OCI-LY3 (cell line): ENCODE results near the gene MRTFA.

Experiments used
- CTCF ChIP-seq: fragments of 200-600, 300-600 bp; sonication (generic); IDR thresholded peaks from 2 replicates; pipeline ENCODE4 v1.5.1; 2014; ENCODE audit warnings: antibody characterized with exemption, low read length, low read depth
- EZH2phosphoT487 ChIP-seq: fragments of 200-600 bp; shearing (Covaris generic); IDR thresholded peaks from 2 replicates; pipeline ENCODE4 v1.6.1; 2018; ENCODE audit warnings: antibody characterized with exemption, mixed run types, low read depth

DNA sequence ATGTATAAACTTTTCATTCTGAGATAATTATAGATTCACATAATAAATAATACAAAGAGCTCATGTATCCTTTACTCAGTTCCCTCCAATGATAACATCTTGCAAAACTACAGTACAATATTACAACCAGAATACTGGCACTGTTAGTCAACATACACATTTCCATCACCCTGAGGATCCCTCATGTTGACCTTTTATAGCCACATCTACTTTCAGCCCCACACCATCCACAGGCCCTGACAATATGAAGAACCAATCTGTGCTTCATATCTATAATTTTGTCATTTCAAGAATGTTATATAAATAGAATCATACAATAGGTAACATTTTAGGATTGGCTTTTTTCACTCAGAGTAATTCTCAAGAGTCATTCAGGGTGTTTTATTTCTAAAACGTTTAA is 115.5 kb downstream of the MRTFA start:
- TF ChIP-seq CTCF (no peak), EZH2phosphoT487 (no peak)
